K562 (cell line): Measurements from ENCODE around the gene NPEPPS. TPM values are rescaled to one million over a fixed set of nuclear protein-coding genes. Genes with fewer than 3 reads are reported as not detected.

ENCODE experiments used
- CEBPG ChIP-seq, 3 experiments: fragments of 200-800 bp in 1 of 3; sonication (Bioruptor generic) in 1 of 3; sonication (generic) in 1 of 3; formaldehyde crosslinking in 1 of 3; IDR thresholded peaks in 2 of 3; conservative IDR thresholded peaks in 1 of 3; 2 replicates each; pipeline versions ENCODE4 v1.6.1 to v1.8.0; 2016 to 2022; ENCODE audit warnings: missing compliant biosample characterization in 2 of 3, missing genetic modification characterization in 2 of 3, mild to moderate bottlenecking in 1 of 3, missing genetic modification reagents in 1 of 3
- CSDE1 ChIP-seq, 2 experiments: fragments of 450-650 bp; IDR thresholded peaks; 2 replicates each; pipeline ENCODE4 v1.6.1; 2016; ENCODE audit warnings: mild to moderate bottlenecking in 1 of 2
- ERF ChIP-seq: fragments of 450-650 bp; formaldehyde crosslinking; IDR thresholded peaks from 2 replicates; pipeline ENCODE4 v1.4.0; 2020; ENCODE audit warnings: mild to moderate bottlenecking, mixed read lengths
- FOS ChIP-seq: IDR thresholded peaks from 3 replicates; pipeline ENCODE4 v1.6.1; 2011; ENCODE audit not compliant: insufficient read length; ENCODE audit errors: extremely low read depth
- GABPB1 ChIP-seq: sonication (generic); formaldehyde crosslinking; IDR thresholded peaks from 2 replicates; pipeline ENCODE4 v1.8.0; 2022; ENCODE audit warnings: mild to moderate bottlenecking, missing genetic modification reagents
- HINFP ChIP-seq: fragments of 450-650 bp; conservative IDR thresholded peaks from 2 replicates; pipeline ENCODE4 v1.6.1; 2016; ENCODE audit warnings: missing genetic modification characterization, low read depth, mild to moderate bottlenecking, control low read depth, missing compliant biosample characterization
- MLLT1 ChIP-seq, 2 experiments: fragments of 450-650 bp; IDR thresholded peaks; 2 replicates each; pipeline ENCODE4 v1.6.1; 2016
- NKRF ChIP-seq: fragments of 450-650 bp; IDR thresholded peaks from 2 replicates; pipeline ENCODE4 v1.6.1; 2016; ENCODE audit warnings: borderline replicate concordance
- RAD51 ChIP-seq: fragments of 450-650 bp; IDR thresholded peaks from 2 replicates; pipeline ENCODE4 v1.7.1; 2016; ENCODE audit warnings: low read depth, mild to moderate bottlenecking, borderline replicate concordance
- RFX1 ChIP-seq: fragments of 450-650 bp; IDR thresholded peaks from 2 replicates; pipeline ENCODE4 v1.6.1; 2016; ENCODE audit warnings: mild to moderate bottlenecking, moderate library complexity
- TAF1 ChIP-seq: IDR thresholded peaks from 2 replicates; pipeline ENCODE4 v1.6.1; 2011; ENCODE audit warnings: mild to moderate bottlenecking, low read length, moderate library complexity; ENCODE audit not compliant: insufficient read depth, control insufficient read depth, severe bottlenecking; ENCODE audit errors: extremely low read depth
- VEZF1 ChIP-seq: fragments of 200-800 bp; sonication (Bioruptor generic); IDR thresholded peaks from 2 replicates; pipeline ENCODE4 v1.6.1; 2017; ENCODE audit warnings: missing genetic modification characterization, missing compliant biosample characterization
- ZBTB1 ChIP-seq: sonication (generic); formaldehyde crosslinking; IDR thresholded peaks from 2 replicates; pipeline ENCODE4 v1.8.1; 2023; ENCODE audit warnings: missing genetic modification reagents, low read depth, mild to moderate bottlenecking, borderline replicate concordance
- ZNF197 ChIP-seq: fragments of 200-800 bp; sonication (Bioruptor generic); IDR thresholded peaks from 2 replicates; pipeline ENCODE4 v1.6.1; 2016; ENCODE audit warnings: low read depth, missing genetic modification characterization, missing compliant biosample characterization
- ZNF263 ChIP-seq: sonication (generic); formaldehyde crosslinking; IDR thresholded peaks from 2 replicates; pipeline ENCODE4 v1.8.0; 2022; ENCODE audit warnings: mild to moderate bottlenecking, missing genetic modification reagents, borderline replicate concordance
- ZNF311 ChIP-seq: fragments of 250-450 bp; sonication (Bioruptor Pico); IDR thresholded peaks from 2 replicates; pipeline ENCODE4 v1.4.0; 2020; ENCODE audit warnings: mild to moderate bottlenecking, moderate library complexity
- ZNF431 ChIP-seq: sonication (generic); formaldehyde crosslinking; IDR thresholded peaks from 2 replicates; pipeline ENCODE4 v1.8.0; 2022; ENCODE audit warnings: mild to moderate bottlenecking, missing genetic modification reagents
- polyA plus RNA-seq, 8 experiments: library from polyadenylated mRNA; depleted of rRNA in 4 of 8; stranded (reverse) in 5 of 8; unstranded in 3 of 8; fragments of >200 nt; fragmentation: Nextera tagmentation in 2 of 8; fragmentation: Illumina TruSeq in 1 of 8; extraction: Ambion mirVana in 2 of 8; extraction: Trizol in 1 of 8; gene quantifications; 2 replicates each; pipeline versions ENCODE4 v1.2.1 to v1.2.3, GENCODE V29; 2011 to 2014; ENCODE audit warnings: inconsistent platforms in 1 of 8, missing spikeins in 1 of 8
- total RNA-seq, 7 experiments: library from RNA; depleted of rRNA in 6 of 7; stranded (reverse); fragments of >200 nt in 6 of 7; fragmentation: Illumina TruSeq in 2 of 7; extraction: Trizol in 2 of 7; gene quantifications; 2 replicates each; pipeline versions ENCODE4 v1.2.1 to v1.2.3, GENCODE V29; 2011 to 2021; ENCODE audit warnings: low replicate concordance in 1 of 7

NPEPPS gene
- total and polyA plus RNA-seq, 9 of the 15 experiments (the other 6 are each of a cell fraction or from before 2014, with no cell fraction given): 21.4 to 108 (median 46.0) TPM

- TF ChIP-seq ERF (CRISPR knock-in tag): peak; percentile 69
- peak; percentile 75 for TF ChIP-seq NKRF
- TF ChIP-seq MLLT1 (IDR thresholded peaks at IDR 0.05): peak; percentile 58 to 97; a peak in 3 of 4 replicates
- 0 out of 2 replicates have a peak, but pooled peaks have one; percentile 57 for TF ChIP-seq ZNF311 (CRISPR knock-in tag)
- TF ChIP-seq RAD51: peak; percentile 52
- TF ChIP-seq TAF1: peak; percentile 64
- peak; percentile 84 for TF ChIP-seq RFX1
- no peak for TF ChIP-seq CSDE1 (IDR thresholded peaks at IDR 0.05)
- 0 out of 2 replicates have a peak, but pooled peaks have one; percentile 37 for TF ChIP-seq ZBTB1 (CRISPR knock-in tag)
- TF ChIP-seq HINFP (tag): no peak
- peak; percentile 85 for TF ChIP-seq GABPB1
- TF ChIP-seq FOS: peak; percentile 92
- peak; percentile 81 for TF ChIP-seq ZNF263 (CRISPR knock-in tag)
- TF ChIP-seq CEBPG (CRISPR knock-in tag; IDR thresholded peaks at IDR 0.05): peak; percentile 71; the same call in 1 of the 2 replicates
- TF ChIP-seq CEBPG (tag; conservative IDR thresholded peaks at IDR 0.05 in 1 of 2, IDR thresholded peaks at IDR 0.05 in 1 of 2): peak; percentile 20 to 39; a peak in 2 of 4 replicates
- TF ChIP-seq ZNF197 (CRISPR knock-in tag): 0 out of 2 replicates have a peak, but pooled peaks have one; percentile 9
- TF ChIP-seq ZNF431 (CRISPR knock-in tag): peak; percentile 41; the same call in 1 of the 2 replicates
- peak; percentile 88 for TF ChIP-seq VEZF1
Measured at GRCh38 chr17:47649153-47649971, 118.5 kb downstream of the NPEPPS start, which contains the start of gene KPNB1 (continued).
